NCI-H1092 (cell line): ENCODE data around the gene SLC8A3.
A peak's percentile ranks its signal among the peaks of the same experiment; 100 is the strongest.
"Not testable (repeated sequence)": the region's sequence is repeated elsewhere in the genome, so short reads cannot be mapped to it uniquely, and the experiment has no call there.

Source experiments
- DNase-seq: peaks from one replicate; lab custom pipeline; 2025; lab: John Stamatoyannopoulos, UW

SLC8A3 gene, protein sequence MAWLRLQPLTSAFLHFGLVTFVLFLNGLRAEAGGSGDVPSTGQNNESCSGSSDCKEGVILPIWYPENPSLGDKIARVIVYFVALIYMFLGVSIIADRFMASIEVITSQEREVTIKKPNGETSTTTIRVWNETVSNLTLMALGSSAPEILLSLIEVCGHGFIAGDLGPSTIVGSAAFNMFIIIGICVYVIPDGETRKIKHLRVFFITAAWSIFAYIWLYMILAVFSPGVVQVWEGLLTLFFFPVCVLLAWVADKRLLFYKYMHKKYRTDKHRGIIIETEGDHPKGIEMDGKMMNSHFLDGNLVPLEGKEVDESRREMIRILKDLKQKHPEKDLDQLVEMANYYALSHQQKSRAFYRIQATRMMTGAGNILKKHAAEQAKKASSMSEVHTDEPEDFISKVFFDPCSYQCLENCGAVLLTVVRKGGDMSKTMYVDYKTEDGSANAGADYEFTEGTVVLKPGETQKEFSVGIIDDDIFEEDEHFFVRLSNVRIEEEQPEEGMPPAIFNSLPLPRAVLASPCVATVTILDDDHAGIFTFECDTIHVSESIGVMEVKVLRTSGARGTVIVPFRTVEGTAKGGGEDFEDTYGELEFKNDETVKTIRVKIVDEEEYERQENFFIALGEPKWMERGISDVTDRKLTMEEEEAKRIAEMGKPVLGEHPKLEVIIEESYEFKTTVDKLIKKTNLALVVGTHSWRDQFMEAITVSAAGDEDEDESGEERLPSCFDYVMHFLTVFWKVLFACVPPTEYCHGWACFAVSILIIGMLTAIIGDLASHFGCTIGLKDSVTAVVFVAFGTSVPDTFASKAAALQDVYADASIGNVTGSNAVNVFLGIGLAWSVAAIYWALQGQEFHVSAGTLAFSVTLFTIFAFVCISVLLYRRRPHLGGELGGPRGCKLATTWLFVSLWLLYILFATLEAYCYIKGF

DNA sequence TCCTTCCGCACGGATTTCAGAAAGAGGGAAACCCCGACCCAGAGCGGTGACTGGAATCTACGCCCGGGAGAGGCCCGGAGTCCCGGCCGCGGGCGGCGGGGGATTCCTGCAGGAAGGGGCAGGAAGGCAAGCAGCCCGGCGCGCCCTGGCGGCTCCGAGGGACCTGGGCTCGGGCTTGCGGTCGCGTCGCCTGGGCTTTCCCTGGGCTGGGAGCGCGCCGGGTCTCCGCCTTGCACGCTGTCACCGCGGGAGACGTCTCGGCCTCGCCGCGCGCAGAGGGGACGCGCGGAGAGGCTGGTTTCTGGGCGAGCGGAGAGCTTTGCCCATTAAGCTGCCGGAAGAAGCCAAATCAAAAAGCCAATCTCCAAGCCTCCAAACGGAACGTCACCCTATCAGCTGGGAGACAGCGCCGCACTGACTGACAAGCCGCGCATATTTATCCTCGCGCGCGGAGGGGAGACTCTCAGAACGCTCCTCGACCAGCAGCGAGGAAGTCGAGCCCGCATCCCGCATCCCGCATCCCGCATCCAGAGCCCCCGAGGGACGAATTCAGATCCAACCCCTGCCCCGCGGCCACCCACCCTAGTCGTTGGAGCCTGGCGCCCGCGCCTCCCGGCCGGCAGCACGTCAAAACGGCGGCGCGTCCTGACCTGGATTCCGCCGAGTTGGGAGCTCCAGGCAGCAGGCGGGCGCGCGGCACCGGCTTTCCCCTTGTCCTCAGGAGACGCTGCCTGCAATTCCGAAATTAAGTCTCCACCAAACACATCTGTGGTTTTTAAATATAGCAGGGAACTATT is at the start of gene SLC8A3:
TSS of gene SLC8A3 (minus strand) at position 293 of the 797 bp plus-strand sequence. CDS start 20,529 bp downstream, outside the sequence.
- peak; percentile 78 for DNase-seq

DNA sequence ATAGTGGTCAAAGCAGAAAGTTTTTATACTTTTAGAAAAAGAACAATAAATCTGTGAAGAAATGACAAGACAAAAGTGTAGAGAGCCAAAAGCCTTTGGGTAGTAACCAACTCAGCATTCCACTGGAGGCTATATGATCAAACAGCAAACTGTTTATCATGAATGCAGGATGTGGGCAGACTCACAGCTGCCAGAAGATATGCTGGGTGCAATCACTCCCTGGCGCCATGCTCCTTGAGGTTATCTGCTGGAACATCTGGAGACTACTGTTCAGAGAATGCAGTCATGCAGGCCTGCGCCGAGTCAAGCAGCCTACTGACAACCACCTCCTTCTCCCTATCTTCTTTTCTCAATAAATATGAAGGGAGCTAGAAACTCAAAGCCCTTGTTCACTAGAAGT is 49.0 kb upstream of the SLC8A3 start:
- no peak for DNase-seq

DNA sequence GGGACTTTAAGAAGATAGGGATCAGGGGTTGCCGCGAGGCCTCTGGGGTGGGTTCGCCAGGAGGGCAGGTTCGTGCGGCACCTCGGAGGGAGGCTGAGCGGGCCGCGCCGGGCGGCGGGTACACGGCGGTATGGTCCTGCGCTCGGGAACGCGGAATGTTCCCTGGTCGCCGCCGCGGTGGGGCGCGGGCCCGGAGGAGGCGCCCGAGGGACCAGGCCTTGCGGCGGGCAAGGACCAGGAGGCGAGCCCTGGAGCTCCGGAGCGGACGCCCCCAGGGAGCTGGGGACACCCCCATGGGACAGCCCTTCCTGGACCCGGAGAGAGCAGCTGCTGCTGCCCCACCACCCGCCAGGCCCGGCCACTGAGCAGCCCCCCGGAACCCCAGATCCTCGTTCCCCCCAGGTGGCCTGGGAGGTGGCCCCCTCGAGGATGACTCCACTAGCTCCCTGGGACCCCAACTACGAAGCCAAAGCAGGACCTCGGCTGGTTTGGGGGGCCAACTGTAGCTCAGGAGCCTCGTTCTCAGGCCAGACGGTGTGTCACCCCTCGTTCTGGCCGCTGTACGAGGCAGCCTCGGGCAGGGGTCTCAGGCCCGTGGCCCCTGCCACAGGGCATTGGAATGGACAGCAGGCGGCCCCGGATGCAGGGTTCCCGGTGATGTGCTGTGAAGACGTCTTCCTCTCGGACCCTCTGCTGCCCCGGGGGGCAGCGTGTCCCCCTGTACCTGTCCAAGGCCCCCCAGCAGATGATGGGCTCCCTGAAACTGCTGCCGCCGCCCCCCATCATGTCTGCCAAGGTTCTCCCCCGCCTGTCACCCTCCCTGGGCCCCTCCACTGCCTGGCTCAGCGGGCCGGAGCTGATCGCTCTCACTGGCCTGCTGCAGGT is 45.6 kb upstream of the SLC8A3 start:
- no peak for DNase-seq

DNA sequence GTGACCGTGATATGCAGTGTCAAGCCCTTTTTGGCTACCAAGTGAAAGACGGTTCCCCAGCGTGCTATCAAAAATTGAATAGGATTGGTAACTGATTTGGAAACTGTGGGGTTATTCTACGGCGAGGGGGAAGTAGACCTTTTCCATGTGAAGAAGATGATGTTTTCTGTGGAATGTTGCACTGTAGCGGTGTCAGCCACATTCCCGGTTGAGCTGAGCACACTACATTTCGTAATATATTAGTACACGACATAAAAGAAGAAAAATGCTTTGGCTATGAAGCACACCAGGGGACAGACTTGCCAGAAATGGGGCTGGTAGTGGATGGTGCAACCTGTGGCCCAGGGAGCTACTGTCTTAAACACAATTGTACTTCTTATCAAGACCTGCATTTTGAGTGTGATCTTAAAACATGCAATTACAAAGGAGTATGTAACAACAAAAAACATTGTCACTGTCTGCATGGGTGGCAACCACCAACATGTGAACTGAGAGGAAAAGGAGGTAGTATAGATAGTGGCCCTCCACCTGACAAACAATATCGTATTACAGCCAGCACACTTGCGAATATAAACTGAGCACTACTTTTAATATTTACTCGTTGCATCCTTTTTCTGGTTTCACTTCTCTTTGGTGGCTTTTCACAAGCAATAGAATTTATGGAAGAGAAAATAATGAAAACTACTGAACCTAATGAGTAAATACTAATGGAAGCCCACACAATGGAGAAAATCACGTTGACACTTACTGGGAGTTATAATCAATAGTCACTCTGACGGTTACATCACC is 43.2 kb upstream of the SLC8A3 start:
- not testable (repeated sequence) for DNase-seq

DNA sequence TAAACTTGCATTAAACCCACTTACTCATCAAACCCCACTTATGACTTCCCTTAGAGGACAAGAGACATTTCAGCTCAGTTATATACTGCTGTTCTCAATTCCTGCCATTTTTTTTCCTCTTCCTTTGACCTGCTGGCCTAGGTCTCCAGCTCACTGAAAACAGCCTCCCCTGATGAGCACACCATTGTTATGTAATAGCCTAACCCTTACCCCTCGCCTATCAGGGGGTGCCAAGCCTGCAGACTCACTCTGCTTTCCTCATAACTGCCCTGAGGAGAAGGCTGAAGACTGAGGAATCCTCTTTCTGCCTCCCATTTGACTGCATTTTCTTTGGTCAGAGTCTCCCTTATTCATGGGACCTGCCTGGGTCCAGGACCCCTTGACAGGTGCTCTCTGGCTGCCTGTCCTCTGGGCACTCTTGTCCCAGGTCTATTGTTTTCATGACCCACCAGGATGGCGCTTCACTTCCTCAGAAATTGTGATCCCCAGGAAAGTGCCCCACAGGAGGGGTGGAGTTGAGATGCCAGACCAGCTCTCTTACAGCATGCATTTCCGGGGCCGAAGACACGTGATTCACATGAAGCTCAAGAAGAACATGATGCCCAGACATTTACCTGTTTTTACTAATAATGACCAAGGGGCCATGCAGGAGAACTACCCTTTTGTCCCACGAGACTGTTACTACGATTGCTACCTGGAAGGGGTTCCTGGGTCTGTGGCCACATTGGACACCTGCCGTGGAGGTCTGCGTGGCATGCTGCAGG is 41.3 kb upstream of the SLC8A3 start:
- DNase-seq = not testable (repeated sequence)

DNA sequence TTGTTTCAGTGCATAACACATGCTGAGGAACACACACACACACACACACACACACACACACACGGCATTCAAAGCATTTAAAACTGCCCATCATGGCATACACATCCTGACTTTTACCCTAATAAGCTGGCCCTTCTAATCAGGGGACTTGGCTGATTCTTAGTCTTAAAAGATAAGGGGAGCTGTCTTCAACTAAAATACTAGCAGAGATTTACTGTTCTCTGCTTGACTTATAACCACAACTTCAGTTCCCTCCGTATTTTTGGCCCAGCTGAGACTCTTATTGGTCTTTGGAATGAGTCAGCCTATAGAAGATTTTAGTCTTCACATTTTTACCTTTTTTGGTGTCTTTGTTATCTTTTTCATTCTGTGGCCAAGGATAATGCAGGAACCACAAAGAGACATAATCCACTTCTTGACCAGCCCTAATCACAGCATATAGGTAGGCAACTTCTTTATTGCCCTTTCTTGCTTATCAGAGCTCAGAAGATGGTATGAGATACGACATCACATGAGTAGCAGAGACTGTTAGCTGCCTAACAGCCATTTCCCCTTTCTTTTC is 25.1 kb upstream of the SLC8A3 start:
- DNase-seq = no peak

DNA sequence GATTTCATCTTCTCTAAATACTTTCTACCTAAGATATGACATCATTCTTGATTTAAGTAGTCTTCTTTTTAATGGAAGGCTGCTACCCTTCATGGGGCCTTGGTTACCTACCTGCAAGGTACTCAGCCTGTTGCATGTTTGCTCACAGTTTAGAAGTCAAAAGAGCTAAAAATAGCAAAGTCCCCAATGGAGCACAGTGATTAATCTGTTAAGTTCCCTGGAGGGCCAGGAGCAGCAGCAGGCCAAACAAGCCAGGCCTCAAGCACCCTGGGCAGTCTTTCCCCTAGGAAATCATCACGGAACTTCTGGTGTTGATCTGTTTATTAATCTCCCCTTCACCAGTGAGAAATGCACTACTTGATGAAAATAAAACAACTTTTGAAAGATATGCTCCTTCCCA is 24.0 kb upstream of the SLC8A3 start:
- no peak for DNase-seq

DNA sequence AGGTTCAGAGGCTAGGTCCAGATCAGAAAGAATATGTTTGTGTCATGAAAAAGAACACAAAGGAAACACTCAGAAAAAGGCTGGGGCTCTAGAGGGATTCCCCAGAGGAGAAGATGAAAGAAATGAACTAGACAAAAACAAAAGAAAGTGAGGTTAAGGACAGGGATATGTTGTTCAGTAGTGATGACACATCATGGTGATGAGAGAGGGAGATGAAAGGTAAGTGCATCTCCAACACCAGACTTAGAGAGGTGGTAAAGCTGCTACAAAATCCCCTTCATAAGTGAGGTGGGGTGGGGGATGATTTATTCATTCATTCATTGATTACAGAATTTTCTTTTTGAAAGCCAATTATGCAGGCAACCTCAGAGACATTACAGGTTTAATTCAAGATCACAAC is 19.6 kb upstream of the SLC8A3 start:
- DNase-seq = no peak

DNA sequence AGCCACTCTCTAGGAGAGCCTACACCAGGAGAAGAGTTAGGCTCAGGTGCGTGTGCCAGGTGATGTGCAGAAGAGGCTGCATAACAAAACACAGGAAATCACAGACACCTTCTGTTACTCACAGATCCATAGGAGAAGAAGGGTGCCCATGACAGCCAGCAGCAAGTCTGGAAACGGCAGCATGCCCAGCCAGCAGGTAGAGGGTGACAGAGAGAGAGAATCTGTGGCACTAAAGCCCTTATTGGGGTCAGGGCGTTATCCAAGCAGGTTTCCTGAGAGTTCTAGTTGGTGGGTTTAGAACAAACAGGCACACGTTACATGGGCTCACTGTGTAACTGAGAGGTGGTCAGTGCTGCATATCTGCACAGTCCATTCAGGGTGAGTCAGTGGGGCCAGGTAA is 14.9 kb upstream of the SLC8A3 start:
- DNase-seq = no peak

DNA sequence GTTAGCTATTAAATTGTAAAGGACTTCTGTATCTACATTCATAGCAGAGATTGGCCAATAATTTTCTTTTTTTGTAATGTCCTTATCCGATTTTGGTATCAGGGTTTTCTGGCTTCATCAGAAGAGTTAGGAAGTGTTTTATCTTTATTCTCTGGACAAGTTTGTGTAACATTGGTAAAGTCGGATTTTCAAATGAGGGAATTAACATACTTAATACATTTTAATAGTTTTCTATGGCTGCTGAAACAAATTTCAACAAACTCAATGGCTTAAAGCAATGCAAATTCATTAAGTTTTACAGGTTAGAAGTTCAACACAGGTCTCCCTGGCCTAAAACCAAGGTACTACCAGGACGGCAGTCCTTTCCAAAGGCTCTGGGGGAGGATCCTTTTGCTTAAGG is 13.2 kb upstream of the SLC8A3 start:
- no peak for DNase-seq

DNA sequence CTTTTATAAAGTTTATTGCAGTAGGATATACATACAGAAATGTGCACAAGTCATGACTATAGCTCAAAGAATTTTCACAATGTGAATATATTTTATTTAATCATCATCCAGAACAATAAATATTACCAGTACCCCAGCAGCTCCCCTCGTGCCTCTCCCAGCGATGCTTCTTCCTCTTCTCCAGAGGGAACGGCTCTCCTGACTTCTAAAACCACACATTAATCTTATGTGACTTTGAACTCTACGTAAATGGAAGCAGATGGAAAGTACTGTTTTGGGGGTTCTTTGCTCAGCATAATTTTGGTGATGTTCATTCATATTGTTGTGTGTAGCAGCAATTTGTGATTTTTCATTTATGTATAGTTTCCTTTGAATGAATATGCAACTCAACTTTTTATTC is 4.6 kb upstream of the SLC8A3 start:
- DNase-seq = no peak

DNA sequence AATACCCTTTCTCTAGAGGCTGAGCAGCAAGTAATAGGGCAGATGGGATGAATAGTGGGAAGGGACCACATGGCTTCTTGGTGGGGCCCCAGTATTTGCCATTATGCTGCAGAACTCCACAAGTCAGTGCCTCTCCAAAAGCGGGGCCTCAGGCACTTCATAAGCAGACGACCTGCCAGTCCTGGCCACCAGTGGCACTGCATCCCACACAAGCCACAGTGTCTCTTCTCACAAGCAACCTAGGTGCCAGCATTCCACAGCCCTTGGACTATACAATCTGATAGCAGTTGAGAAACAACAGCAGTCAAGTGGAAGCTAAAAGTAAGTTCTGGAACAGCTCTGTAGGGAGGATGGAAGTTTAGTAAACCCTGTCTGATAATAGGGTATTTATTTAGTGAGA is 4.2 kb upstream of the SLC8A3 start:
- DNase-seq = no peak

DNA sequence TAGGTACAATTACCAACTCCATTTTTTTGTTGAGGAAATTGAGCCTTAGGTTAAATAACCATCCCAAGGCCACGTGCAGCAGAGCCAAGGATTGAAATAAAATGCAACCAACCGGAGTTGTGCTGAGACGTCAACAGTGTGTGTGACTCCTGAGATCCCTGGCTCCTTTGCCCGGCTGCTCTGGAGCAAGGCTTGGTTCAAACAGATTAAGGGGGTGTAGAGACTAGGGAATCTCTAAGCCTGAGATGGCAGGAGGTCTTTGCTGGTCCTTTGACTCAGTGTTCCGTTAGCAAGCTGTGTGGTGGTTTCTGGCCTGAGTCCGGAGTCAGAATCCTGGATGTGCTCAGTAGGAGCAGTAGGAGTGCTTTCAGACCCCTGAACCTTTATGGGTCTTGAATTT is 1.4 kb upstream of the SLC8A3 start:
- DNase-seq = no peak

DNA sequence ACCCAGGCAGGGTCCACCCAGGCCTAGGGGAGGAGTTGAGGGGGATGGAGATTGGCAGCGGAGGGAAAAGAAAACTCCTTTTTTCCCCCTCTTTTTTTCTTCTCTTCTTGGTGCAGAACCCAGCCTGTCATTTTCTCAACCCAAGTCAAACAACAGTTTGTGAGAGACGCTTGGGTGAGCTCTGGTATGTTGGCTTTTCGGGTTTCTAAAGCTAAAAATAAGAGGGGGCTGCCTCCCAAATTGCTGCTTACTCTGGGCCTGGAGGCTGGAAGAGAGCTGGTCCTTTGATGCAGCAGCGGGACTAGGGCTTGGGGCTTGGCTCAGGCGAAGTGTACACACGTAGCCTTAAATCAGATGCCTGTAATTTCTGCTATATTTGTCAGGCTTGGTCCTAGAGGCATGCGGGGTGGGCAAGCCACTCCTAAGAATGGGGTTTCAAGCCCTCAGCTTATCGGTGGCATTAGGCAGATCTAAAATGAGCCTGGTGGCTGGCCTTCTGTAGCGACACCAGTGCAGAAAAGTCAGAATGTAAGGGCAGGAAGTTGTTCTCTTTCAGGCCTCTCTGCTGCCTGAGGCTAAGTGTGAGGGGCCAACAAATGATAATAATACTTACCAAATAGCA is 816 bp upstream of the SLC8A3 start:
- DNase-seq = no peak

DNA sequence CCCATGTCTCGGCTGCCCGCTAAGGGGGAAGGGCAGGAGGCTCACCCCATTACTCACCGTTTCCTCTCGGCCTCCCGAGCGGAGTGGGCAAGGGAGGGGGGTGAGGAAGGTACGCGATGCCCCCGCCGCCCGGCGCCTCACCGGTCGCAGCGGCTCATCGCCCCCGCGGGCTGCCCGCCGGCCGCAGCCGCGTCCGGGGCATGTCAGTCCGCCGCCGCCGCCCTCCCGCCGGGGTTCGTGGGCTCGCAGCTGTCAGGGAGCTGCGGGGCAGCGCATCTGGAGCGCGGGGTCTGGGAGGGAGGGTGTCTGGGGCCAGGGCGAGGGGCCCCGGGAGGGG is 461 bp downstream of the SLC8A3 start:
- no peak for DNase-seq

DNA sequence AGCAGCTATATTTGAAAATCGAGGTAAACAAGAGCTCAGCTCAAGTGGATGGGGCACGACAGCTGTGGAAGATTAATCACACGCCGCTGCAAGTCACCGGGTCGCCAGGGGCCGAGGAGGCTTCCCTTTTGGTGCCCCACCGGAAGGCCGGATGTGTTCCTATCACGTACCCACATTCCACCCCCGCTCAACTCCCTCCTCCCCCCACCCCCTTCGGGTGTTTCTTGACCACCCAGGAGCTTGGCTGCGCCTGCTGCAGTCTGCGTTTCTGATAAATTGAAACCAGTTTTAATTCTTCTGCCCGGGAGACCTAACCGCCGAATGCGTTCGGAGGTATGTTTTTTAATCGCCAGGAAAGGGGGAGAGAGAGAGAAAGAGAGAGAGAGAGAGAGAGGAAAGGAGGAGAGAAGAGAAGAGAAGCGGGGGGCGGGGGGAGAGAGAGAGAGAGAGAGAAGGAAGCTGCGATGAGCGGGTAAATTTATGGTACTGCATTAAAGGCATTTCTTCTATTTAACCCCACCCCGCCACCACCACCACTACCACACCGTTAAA is 1.8 kb downstream of the SLC8A3 start:
- DNase-seq = peak; percentile 59

DNA sequence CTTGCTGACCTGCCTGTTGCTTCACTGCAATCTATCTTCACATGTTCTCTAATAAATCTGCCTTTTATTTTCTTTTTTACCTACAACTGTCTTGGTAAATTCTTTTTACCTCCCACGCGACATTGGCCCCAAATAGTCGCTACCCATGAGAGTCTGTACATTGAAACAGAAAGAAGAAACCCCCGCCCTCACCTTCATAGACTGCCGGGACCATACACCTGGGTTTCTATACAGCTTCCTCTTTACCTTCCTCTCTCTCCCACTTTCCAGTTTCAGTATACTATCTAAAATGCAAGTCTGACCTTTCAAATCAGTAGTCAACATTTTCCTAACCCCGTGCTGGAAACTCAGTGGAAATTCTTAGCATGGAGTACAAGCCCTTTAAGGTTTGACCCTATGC is 4.8 kb downstream of the SLC8A3 start:
- DNase-seq = no peak

DNA sequence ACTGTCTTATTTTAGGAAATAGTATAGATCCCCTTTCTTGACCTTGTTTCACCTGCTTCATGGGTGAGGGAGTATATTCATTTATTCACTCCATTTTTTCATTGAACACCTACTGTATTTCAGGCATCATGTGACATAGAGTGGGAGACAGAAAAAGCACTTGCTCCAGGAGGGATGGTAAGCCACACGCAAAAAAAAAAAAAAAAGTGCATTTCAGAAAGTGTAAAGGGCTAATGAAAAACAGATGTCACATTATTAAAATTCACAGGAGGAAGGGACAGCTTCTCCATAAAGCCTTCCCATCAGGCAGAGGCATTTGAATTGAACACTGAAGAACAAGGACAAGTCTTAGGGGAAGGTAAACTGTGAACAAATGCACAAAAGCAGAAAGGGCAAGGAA is 7.5 kb downstream of the SLC8A3 start:
- DNase-seq = no peak

DNA sequence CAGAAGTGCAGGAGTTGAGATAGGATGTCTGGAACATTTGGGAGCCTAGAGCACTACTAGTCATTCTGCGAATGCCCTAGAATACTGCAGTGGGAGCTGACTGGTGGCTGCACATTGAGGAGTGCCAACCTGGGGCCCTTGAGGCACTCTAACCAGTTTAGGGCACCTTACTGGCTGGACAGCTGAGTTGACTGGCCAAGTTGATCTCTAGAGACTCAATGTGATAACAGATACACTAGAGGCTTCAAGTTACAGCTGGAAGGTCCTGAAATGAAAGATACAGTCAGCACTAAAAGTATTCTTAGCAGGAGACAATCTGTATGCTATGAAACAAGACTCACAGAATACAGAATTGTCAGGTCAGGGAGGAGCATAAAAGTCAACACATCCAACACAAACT is 8.0 kb downstream of the SLC8A3 start:
- no peak for DNase-seq
